ENCODE measurements around the gene GREB1. TPM values are rescaled to one million over a fixed set of nuclear protein-coding genes. Genes with fewer than 3 reads are reported as not detected.

Gene GREB1
- total RNA-seq, 4 donors from 2014 or later, result 8.1 to 74.3 (median 26.7) TPM

DNA sequence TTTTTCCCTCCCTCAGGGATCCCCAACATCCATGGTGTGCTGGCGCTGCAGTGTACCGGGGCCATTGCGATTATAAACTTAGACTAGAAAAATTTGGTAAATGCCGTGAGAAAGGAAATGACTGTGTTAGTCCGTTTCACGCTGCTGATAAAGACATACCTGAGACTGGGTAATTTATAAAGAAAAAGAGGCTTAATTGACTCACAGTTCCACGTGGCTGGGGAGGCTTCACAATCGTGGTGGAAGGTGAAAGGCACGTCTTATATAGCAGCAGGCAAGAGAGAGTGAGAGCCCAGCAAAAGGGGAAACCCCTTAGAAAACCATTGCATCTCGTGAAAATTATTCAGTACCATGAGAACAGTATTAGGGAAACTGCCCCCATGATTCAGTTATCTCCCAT lies 91.8 kb downstream of the GREB1 start:
- Histone ChIP-seq H3K4me1 (no peaks in the 10 kb centered on the region), H3K4me3 (no peak overlapping the region), H3K27ac (no peak overlapping the region), H3K27me3 (no peaks in the 10 kb centered on the region), H3K9me3 (no peaks in the 10 kb centered on the region), H3K36me3 (peaks cover 0 to 84% (median 0%) of the 10 kb centered on the region in 3 donors)
- no peak for DNase-seq (ENCODE audit: low spot score in 2 of 2)
- 91 to 93% methylated on average over 10 of the region's 10 CpGs for WGBS, 2 donors
- TF ChIP-seq EP300 (IDR thresholded peaks at IDR 0.05), result no peak
- TF ChIP-seq, protein P1, sequence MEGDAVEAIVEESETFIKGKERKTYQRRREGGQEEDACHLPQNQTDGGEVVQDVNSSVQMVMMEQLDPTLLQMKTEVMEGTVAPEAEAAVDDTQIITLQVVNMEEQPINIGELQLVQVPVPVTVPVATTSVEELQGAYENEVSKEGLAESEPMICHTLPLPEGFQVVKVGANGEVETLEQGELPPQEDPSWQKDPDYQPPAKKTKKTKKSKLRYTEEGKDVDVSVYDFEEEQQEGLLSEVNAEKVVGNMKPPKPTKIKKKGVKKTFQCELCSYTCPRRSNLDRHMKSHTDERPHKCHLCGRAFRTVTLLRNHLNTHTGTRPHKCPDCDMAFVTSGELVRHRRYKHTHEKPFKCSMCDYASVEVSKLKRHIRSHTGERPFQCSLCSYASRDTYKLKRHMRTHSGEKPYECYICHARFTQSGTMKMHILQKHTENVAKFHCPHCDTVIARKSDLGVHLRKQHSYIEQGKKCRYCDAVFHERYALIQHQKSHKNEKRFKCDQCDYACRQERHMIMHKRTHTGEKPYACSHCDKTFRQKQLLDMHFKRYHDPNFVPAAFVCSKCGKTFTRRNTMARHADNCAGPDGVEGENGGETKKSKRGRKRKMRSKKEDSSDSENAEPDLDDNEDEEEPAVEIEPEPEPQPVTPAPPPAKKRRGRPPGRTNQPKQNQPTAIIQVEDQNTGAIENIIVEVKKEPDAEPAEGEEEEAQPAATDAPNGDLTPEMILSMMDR (IDR thresholded peaks at IDR 0.05), result no peak
- no peak for TF ChIP-seq POLR2A (IDR thresholded peaks at IDR 0.05)

DNA sequence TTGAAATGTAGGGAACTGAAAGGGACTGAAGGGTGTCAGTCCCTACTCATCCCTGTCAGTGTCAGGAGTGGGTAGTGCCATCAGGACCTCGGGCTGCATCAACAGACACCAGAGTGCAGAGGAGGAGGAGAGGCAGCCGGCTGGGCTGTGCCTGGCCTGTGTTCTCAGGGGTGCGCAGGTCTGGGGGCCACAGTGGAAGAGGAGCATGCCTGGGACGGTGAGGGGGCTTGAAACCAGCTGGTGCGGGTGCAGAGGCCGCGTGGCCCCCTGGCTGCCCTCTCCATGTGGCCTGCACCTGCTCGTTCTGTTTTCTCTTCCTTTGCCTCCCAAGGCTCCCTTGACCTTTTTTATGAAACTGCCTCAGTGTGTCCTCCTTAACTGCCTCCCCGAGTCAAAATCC lies 94.8 kb downstream of the GREB1 start:
- TF ChIP-seq, protein P1 (IDR thresholded peaks at IDR 0.05), result no peak
- TF ChIP-seq POLR2A (IDR thresholded peaks at IDR 0.05) (no peak), EP300 (IDR thresholded peaks at IDR 0.05) (no peak)
- Histone ChIP-seq H3K4me3 (no peak overlapping the region), H3K9me3 (no peaks in the 10 kb centered on the region), H3K27ac (no peak overlapping the region), H3K36me3 (peaks cover 0 to 89% (median 0%) of the 10 kb centered on the region in 3 donors), H3K4me1 (no peaks in the 10 kb centered on the region), H3K27me3 (no peaks in the 10 kb centered on the region)
- WGBS, 2 donors, result 82% methylated on average over 9 of the region's 9 CpGs
- no peak for DNase-seq (ENCODE audit: low spot score in 2 of 2)

DNA sequence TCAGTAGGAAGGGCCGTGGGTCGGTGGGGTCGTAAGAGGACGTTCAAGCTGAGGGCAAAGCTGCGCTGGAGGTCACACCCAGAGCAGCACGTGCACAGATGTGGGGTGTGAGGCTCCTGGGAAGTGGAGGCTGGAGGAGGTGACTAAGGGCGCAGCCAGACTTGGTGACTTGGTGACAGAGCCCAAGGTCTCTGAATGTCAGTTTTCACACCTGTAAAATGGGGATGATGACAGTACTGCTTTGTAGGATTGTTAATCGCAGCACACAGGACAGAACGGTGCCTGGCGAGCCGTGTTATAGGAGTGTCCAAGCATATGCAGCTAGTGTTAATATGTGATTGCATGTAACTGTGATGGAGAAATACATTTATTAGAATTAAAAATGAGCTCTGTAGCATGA lies 95.4 kb downstream of the GREB1 start:
- H3K27me3 ChIP-seq, result no peaks in the 10 kb centered on the region
- WGBS, 2 donors, result 82 to 84% methylated on average over 11 of the region's 11 CpGs
- no peaks in the 10 kb centered on the region for H3K9me3 ChIP-seq
- no peaks in the 10 kb centered on the region for H3K4me1 ChIP-seq
- H3K27ac ChIP-seq, result no peak overlapping the region
- H3K36me3 ChIP-seq, result peaks cover 0 to 94% (median 0%) of the 10 kb centered on the region in 3 donors
- TF ChIP-seq EP300 (IDR thresholded peaks at IDR 0.05), result no peak
- TF ChIP-seq, protein P1 (IDR thresholded peaks at IDR 0.05), result no peak
- no peak for TF ChIP-seq POLR2A (IDR thresholded peaks at IDR 0.05)
- no peak overlapping the region for H3K4me3 ChIP-seq
- DNase-seq (ENCODE audit: low spot score in 2 of 2), result no peak

DNA sequence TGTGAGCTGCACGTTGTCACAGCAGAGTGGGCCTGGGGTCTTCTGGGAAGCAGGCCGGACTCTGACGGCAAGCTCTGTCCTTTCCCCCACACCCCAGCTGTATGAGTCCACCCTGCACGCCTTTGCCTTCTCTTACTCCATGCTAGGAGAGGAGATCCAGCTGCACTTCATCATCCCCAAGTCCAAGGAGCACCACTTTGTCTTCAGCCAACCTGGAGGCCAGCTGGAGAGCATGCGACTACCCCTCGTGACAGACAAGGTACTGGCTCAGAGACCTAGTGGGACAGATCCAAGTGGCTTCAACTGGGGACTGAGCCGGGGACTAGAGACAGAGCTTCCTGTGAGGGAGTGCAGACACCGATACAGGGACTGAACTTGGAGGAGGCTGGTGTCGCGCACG lies 96.0 kb downstream of the GREB1 start:
- TF ChIP-seq, protein P1 (IDR thresholded peaks at IDR 0.05), result no peak
- TF ChIP-seq POLR2A (IDR thresholded peaks at IDR 0.05) (no peak), EP300 (IDR thresholded peaks at IDR 0.05) (no peak)
- Histone ChIP-seq H3K27ac (no peak overlapping the region), H3K4me1 (no peaks in the 10 kb centered on the region), H3K27me3 (no peaks in the 10 kb centered on the region), H3K9me3 (no peaks in the 10 kb centered on the region), H3K36me3 (peaks cover 0 to 95% (median 0%) of the 10 kb centered on the region in 3 donors), H3K4me3 (no peak overlapping the region)
- WGBS, 2 donors, result 86 to 88% methylated on average over 10 to 11 of the region's 11 CpGs
- DNase-seq (ENCODE audit: low spot score in 2 of 2), result no peak

DNA sequence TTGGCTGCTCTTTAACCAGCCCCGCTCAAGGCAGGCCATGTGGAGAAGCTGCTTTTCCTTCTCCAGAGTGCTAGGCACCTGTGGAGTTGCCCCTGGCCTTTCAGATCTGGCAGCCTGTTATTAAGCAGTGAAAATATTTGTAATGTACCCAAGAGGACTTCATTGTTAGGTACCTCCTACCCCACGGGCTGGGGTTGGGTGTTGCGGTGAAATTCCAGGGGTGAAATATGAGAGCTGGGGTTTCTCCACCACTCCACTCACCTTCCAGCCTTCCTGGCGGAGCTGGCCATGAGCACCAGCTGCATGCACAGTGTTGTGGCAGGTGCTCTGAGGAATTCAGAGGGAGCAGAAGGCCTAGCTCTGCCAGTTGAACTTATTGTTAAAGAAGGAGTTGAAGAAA lies 97.0 kb downstream of the GREB1 start:
- TF ChIP-seq POLR2A (IDR thresholded peaks at IDR 0.05), result no peak
- TF ChIP-seq EP300 (IDR thresholded peaks at IDR 0.05), result no peak
- TF ChIP-seq, protein P1 (IDR thresholded peaks at IDR 0.05), result no peak
- no peak overlapping the region for H3K27ac ChIP-seq
- no peaks in the 10 kb centered on the region for H3K9me3 ChIP-seq
- no peaks in the 10 kb centered on the region for H3K27me3 ChIP-seq
- H3K36me3 ChIP-seq, result peaks cover 0 to 95% (median 0%) of the 10 kb centered on the region in 3 donors
- WGBS, 2 donors, result 86 to 95% methylated on average over 4 of the region's 4 CpGs
- no peak for DNase-seq (ENCODE audit: low spot score in 2 of 2)
- H3K4me1 ChIP-seq, result no peaks in the 10 kb centered on the region
- no peak overlapping the region for H3K4me3 ChIP-seq

Measured in tibial nerve (tissue), 4 donors.